ENCODE results near the gene BHLHA15. TPM values are rescaled to one million over a fixed set of nuclear protein-coding genes. Genes with fewer than 3 reads are reported as not detected.

The BHLHA15 gene
- total and polyA plus RNA-seq, 10 donors, result 0.11 to 40.7 (median 5.2) TPM; not detected in 1

- Histone ChIP-seq H3K4me3 (no peak overlapping the region), H3K9me3 (no peaks in the 10 kb centered on the region), H3K27ac (peak overlapping the region in 3 of 8 donors; percentile 17 to 60 (median 43)), H3K4me1 (peaks cover 0 to 69% (median 37%) of the 10 kb centered on the region in 6 donors), H3K36me3 (peaks cover 0 to 26% (median 1%) of the 10 kb centered on the region in 6 donors), H3K27me3 (replicated peaks in 1 of 7) (no peaks in the 10 kb centered on the region)
- intact Hi-C loops (cut with DNase I; ENCODE audit: low total_unique reads), result loop anchor here (2.0 kb wide), 1 partner anchor 145 kb away; no protein-coding TSS in a partner anchor
- WGBS, 5 donors, result 59 to 74% (median 66%) methylated on average over 16 to 18 of the region's 18 CpGs
- DNase-seq, result peak; percentile 89
- peak in 10 of 11 experiments; percentile 23 to 72 (median 64) for TF ChIP-seq CTCF (IDR thresholded peaks at IDR 0.05 in 8 of 11, conservative IDR thresholded peaks at IDR 0.05 in 3 of 11)
- TF ChIP-seq POLR2A (IDR thresholded peaks at IDR 0.05), result no peak
- TF ChIP-seq POLR2AphosphoS5 (IDR thresholded peaks at IDR 0.05), result peak; percentile 66 to 86 (median 76)
These were observed 45.2 kb upstream of the BHLHA15 start for GRCh38 chr7:98165827-98166667.

- 78 to 90% (median 82%) methylated on average over 2 of the region's 2 CpGs for WGBS, 5 donors
- Histone ChIP-seq H3K27me3 (replicated peaks in 1 of 7) (no peaks in the 10 kb centered on the region), H3K4me1 (peaks cover 0 to 69% (median 37%) of the 10 kb centered on the region in 6 donors), H3K36me3 (peaks cover 0 to 26% (median 6%) of the 10 kb centered on the region in 6 donors), H3K4me3 (no peak overlapping the region), H3K27ac (peak overlapping the region in 1 of 8 donors; percentile 60), H3K9me3 (no peaks in the 10 kb centered on the region)
- intact Hi-C loops (cut with DNase I; ENCODE audit: low total_unique reads), result loop anchor here (2.0 kb wide), 1 partner anchor 146 kb away; no protein-coding TSS in a partner anchor
- no peak for DNase-seq
- TF ChIP-seq POLR2A (IDR thresholded peaks at IDR 0.05), result no peak
- no peak for TF ChIP-seq POLR2AphosphoS5 (IDR thresholded peaks at IDR 0.05)
- TF ChIP-seq CTCF (IDR thresholded peaks at IDR 0.05 in 8 of 11, conservative IDR thresholded peaks at IDR 0.05 in 3 of 11), result no peak
These were observed 44.6 kb upstream of the BHLHA15 start for GRCh38 chr7:98166668-98166970.

- TF ChIP-seq CTCF (IDR thresholded peaks at IDR 0.05 in 8 of 11, conservative IDR thresholded peaks at IDR 0.05 in 3 of 11), result no peak
- no peak for TF ChIP-seq POLR2A (IDR thresholded peaks at IDR 0.05)
- no peak for TF ChIP-seq POLR2AphosphoS5 (IDR thresholded peaks at IDR 0.05)
- WGBS, 5 donors, result 94 to 98% (median 95%) methylated on average over 15 of the region's 15 CpGs
- Histone ChIP-seq H3K27ac (no peak overlapping the region), H3K4me3 (no peak overlapping the region), H3K4me1 (peaks cover 0 to 64% (median 35%) of the 10 kb centered on the region in 6 donors), H3K27me3 (replicated peaks in 1 of 7) (no peaks in the 10 kb centered on the region), H3K36me3 (peaks cover 0 to 35% (median 16%) of the 10 kb centered on the region in 6 donors), H3K9me3 (no peaks in the 10 kb centered on the region)
- DNase-seq, result no peak
- intact Hi-C loops (cut with DNase I; ENCODE audit: low total_unique reads), result loop anchor here (2.0 kb wide), 2 partner anchors 61 to 147 kb away; partner anchors contain the start of gene LMTK2
These were observed 43.6 kb upstream of the BHLHA15 start for GRCh38 chr7:98167653-98168052.

Data from spleen (tissue), 11 donors.